Measurements from ENCODE around the gene PRPS1.
"Not testable (repeated sequence)": the region's sequence is repeated elsewhere in the genome, so short reads cannot be mapped to it uniquely, and the experiment has no call there.

The PRPS1 gene

DNA sequence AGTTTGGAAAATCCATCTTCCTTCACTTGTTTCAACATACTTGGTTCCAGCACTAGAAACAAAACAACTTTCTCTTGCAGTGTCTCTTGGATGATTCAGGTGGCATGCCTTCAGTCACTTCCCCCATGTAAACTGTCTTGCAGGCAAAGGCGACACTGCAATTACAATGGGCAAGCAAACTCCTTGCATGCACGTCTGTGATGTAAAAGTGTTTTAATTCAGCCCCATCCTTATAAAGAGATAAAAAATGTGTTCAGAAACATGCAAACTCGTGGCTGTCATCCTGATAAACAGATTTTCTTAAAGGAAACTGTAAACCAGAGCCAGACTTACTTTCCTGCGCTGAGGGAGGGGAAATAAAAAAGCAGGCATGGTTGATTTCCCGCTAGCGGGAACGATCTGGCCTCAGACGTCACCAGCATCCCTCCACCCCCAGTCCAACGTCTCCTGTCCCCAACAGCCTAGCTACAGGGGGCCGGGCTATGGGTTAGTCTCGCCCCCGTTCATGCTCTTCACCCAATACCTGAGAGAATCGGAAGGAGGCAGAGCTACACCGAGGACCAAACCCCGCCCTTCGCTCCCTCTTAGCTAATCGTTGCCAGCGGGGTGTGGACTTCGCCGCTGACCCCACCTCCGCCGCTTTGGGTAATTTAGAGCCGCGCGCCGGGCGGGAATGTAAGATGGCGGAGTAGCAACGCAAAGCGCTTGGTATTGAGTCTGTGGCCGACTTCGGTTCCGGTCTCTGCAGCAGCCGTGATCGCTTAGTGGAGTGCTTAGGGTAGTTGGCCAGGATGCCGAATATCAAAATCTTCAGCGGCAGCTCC is at the start of gene PRPS1:
Gene PRPS1 (plus strand): TSS at position 673 of the 824 bp plus-strand sequence. CDS start 119 bp downstream, at position 792.
- DNase-seq (ENCODE audit: low read depth), result peak; percentile 84

DNA sequence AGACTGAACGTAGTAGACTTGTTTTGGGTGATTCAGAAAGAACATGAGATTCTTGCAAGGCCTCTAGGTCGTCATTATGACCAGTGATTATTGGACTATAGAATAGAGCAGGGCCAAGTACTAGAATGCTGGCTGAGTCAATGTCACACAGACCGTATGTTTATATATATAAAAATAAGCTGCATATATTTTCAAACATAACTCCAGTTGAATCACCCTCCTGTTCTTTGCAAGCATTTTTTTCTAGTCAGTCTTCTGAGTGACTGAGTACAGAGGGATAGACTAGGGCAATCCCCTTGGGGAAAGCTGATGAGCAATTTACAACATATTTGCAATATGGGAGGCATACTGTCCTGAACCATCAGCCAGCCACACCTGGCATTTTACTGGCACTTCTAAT is 48.4 kb upstream of the PRPS1 start:
- DNase-seq (ENCODE audit: low read depth), result no peak

DNA sequence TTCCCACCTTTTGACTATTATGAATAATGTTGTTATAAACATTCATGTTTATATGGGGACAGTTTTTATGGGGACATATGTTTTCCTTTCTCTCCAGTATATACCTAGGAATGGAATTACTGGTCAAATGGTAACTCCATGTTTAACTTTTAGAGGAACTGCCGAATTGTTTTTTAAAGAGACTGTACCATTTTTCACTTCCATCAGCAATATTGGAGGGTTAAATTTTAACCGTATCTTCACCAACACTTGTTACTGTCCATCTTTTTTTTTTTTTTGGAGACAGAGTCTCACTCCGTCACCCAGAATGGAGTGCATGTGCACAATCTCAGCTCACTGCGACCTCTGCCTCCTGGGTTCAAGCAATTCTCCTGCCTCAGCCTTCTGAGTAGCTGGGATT is 46.4 kb upstream of the PRPS1 start:
- no peak for DNase-seq (ENCODE audit: low read depth)

DNA sequence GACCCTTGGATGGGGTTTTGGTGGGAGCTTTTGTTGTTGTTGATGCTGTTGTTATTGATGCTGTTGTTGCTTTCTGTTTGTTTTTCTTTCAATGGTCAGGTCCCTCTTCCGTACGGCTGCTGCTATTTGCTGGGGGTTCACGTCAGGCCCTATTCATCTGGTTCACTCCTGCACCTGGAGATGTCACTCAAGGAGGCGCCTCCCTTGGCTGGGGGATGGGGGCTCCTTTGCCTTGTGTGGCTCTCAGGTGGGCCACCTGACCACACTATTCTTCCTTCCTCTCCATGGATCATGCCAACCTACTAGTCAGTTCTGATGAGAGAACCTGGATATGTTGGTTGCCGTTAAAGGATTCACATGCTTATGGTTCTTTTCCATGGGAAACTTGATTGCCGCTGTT is 39.1 kb upstream of the PRPS1 start:
- no peak for DNase-seq (ENCODE audit: low read depth)

DNA sequence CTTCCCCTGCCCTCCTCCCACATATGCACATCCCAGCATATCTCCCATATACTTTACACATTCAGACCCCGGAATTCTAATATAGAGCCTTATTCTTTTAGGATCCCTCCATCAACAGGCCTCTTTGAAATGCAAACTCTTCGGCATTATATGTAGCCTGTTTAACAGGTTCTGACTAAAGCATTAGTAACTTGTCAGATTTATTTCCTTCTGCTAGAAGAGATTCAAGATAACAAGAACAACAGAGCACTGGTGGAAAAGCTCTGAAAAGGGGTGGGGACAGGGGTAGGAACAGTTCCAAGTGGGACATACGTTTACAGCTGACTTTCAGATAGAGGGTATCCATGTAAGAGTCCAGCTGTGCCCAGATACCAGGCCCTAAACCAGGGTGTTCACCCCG is 31.7 kb upstream of the PRPS1 start:
- no peak for DNase-seq (ENCODE audit: low read depth)

DNA sequence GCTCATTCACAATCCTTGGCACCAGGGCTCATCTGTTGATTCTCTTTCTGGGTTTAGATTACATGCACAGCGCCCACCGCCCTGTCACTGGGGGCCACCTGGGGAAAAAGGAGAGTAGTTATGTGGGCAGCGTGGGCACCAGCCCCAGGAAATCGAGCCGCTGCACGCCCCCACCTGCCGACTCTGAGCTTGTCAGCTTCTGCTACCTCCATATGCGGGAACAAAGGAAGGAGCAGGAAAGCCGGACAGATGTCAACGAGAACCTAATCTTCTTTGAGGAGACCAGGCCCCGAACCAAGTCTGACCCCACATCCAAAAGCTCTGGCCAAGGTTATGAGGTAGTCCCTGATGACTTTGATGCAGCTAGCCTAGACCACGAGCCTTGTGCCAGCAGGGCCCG is 31.0 kb upstream of the PRPS1 start:
- DNase-seq (ENCODE audit: low read depth), result no peak

DNA sequence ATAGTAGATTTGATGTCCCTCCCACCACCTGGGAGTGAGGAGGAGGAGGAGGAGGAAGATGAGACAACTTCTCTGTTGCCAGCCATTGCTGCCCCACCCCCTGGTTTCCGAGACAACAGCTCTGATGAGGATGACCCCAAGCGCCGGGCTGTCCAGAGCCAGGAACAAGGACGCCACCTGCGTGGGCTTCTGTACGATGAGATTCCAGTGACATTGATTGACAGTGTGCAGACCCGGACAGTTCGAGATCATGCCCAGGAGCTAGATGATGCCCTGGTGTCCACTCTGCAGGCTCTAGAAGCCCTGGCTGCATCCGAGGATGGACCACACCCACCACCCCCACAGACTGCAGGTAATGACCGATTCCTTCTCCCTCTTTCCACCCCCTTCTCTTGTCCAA is 30.5 kb upstream of the PRPS1 start:
- no peak for DNase-seq (ENCODE audit: low read depth)

DNA sequence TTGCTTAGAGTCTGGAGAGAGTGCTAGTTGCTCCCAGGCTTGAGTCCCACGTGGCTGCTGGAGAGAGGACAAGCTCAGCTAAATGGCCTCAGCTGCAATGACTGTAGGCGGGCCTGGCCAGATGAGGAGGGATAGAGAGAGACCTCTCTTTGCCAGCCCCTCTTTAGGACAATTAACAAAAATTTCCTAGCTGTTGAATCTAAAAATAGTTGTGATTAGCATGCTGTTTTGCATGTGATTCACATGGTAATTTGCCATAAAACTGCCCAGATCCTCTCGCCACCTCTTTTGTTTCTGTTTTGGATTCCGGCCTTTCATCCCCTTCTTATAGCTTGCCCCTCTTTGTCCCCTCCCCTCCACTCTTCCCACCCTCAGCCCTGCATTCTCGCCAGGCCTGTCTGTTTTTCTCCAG is 28.9 kb upstream of the PRPS1 start:
- no peak for DNase-seq (ENCODE audit: low read depth)

DNA sequence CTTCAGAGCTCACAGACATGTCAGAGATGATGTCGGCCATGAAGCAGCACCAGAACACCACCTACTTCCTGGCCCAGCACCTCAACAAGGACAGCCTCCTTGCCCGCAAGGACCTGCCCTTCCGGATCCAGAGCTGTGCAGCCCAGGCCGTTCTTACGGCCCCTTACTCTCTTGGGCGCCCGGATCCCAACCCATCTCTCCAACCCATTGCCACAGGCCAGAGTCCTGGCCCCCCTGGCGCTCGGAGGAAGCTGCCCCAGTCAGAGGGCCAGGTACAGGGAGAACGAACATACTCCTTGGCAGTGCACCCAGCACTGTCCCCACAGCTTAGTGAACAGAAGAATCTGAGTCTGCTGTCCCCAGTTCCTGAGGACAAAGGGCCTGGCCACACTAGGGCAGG is 27.9 kb upstream of the PRPS1 start:
- no peak for DNase-seq (ENCODE audit: low read depth)

DNA sequence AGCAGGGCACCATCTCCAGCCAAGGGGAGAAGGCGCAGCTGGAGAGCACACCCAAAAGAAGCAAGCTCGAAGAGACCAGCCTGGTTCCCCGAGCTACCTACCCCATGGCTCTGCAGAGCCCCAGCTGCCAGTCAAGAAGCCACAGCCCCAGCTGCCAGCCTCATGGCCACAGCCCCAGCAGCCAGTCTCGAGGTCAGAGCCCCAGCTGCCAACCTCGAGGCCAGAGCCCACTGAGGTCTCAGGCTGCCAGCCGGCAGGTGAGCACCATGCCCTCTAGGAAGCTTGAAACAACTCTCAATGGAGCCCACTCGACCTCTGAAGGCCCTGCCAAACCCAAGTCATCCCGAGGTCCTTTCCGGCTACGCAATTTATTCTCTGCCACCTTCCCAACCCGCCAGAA is 27.0 kb upstream of the PRPS1 start:
- no peak for DNase-seq (ENCODE audit: low read depth)

DNA sequence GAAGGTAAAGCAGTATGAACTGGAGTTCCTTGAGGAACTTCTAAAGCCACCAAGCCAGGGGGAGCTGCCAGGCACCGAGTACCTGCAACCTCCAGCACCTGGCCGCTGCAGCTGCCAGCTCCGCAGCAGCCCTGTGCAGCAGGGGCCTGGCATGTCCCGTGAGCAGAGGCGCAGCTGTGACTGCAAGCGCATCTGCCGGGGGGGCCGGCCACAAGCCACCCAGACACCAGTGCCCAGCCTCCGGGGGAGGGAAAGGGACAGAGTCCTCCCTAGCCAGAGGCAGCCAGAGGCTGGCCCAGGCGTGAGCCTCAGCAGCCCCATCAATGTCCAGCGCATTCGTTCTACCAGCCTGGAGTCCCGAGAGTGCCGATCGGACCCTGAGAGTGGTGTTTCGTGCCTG is 26.6 kb upstream of the PRPS1 start:
- DNase-seq (ENCODE audit: low read depth), result no peak

DNA sequence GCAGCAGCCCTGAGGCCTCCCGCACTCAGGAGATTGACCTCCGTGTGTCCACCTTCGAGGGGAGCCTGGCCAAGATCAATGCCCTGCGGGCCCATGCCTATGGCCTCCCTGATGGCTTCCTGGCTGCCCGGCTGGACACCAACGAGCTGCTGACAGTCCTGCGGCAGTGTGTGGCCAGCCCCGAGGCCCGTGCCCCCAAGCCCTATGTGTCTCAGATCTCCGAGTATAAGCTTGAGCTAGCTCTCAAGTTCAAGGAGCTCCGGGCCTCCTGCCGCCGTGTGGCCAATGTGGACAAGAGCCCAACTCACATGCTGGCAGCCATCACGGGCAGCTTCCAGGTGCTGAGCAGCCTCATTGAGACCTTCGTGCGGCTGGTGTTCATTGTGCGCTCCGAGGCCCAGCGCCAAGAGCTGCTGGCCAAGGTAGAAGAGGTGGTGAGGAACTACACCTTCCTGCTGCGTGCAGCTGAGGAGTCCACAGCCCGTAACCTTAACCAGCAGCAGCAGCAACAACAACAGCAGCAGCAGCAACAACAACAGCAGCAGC is 25.5 kb upstream of the PRPS1 start:
- DNase-seq (ENCODE audit: low read depth), result no peak

DNA sequence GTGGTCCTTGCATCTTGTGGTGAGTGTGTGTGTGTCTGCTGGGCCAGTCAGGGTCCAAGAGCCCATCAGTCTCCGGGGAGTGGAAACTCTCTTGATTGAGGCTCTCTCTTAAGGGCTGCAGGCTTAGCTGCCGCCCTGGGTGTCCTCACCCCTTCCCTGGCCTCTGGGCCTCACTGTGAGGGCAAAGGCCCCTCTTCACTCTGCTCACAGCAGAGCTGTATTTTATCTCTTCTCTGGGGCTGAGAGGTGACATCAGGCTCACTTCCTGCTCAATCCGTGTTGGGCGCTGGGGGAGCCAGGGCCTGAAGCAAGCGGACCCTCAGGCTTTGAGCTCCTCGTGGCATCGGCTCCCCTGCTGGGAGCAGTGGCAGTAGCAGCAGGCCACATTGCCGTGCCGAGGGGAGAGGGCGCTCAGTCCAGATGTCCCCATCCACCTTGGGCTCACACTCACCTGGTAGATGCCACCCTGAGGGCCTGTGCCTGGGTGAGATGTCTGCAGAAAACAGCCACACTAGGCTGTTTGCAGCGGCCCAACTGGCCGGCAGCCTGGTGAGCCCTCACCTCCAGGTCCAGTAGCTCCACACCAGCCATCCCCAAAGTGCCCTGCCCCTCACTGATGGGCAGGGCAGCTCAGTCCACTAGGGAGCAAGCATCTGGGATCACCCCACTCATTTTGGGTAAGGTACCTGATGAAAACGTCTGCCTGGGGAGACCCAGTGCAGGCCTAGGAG is 24.7 kb upstream of the PRPS1 start:
- no peak for DNase-seq (ENCODE audit: low read depth)

DNA sequence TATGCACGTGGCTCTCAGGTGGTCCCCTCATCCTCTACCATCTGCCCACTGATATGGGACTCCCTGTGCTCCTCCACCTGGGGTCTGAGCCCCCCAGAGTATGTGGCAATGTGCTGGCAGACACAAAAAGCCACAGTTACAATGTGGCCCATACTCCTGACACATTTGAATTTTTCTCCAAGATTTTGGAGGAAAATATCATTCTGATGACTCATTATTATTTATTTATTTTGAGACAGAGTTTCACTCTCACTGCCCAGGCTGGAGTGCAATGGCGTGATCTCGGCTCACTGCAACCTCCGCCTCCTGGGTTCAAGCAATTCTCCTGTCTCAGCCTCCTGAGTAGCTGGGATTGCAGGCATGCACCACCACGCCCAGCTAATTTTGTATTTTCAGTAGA is 19.2 kb upstream of the PRPS1 start:
- not testable (repeated sequence) for DNase-seq (ENCODE audit: low read depth)

DNA sequence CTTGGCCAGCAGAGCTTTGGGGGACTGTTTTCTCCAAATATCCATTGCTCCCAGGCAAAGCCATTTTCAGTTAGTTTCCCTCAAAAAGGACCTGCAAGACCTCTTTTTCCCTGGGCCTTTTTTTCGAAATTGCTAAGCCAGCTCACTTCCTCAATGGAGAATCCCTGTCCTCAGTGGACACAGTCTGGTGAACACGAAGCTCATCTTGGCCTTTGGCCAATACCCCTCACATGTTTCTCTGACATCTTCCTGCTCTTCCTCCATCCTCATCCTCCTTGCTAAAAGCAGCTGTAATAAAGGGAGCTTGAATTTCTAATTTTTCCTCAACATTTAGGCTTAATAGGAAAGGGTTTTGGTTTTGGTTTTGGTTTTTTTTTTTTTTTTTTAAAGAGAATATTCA is 17.6 kb upstream of the PRPS1 start:
- DNase-seq (ENCODE audit: low read depth), result no peak

DNA sequence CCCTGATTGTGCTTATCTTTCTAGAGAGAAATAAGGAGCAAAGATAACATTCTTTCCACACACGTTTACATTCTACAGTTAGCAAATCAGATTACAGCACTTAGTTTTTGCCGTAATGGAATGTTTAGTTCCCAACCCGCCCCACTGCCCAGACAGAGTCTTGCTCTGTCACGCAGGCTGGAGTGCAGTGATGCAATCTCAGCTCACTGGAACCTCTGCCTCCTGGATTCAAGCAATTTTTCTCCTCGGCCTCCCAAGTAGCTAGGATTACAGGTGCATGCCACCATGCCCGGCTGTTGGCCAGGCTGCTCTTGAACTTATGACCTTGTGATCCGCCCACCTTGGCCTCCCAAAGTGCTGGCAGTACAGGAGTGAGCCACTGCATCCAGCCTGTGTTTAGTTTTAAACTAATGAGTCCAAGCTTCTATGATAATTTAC is 8.4 kb upstream of the PRPS1 start:
- no peak for DNase-seq (ENCODE audit: low read depth)

DNA sequence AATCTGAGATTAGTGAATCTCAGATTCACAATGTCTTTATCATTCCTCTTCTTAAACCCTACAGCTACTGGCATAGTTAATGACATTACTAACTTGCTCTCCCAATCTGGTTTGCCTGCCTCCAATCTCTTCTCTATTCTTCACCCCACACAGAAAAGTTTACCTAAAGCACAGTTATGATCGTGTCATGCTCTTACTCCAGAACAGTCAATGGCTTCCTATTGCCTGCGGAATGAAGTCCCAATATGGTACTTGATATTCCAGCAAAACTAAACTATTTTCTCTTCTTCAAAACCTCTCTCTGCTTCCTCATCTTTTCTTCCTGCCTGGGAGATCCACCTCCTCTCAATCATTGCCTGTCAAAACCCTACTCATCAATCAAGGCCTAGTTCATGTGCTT is 3.4 kb upstream of the PRPS1 start:
- DNase-seq (ENCODE audit: low read depth), result no peak

DNA sequence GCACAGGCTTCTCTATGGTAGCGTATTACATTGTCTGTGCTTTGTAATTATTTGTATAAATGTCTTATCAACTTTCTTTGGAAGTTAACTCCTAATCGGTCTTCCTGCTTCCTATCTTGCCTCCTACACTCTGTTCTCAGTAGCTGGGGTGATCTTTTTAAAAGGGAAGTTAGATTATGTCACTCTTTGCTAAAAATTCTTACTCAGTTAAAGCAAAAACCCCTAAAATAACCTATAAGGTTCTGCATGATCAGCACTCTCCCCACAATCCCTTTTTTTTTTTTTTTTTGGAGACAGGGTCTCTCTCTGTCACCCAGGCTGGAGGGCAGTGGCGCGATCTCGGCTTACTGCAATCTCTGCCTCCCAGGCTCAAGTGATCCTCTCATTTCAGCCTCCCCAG is 2.6 kb upstream of the PRPS1 start:
- no peak for DNase-seq (ENCODE audit: low read depth)

DNA sequence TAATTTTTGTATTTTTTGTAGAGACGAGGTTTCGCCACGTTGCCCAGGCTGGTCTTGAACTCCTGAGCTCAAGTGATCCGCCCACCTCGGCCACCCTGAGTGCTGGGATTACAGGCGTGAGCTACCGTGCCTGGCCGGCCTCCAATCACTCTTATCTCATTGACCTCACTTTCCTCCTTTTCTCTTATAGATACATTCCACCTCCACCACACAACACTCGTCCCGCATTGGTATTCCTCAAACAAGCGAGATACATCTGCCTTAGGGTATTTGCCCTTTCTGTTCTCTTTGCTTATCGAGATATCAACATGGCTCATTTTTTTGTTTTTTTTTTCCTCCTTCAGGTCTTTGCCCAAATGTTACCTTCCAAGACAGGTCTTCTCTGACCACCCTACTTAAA is 1.8 kb upstream of the PRPS1 start:
- no peak for DNase-seq (ENCODE audit: low read depth)

DNA sequence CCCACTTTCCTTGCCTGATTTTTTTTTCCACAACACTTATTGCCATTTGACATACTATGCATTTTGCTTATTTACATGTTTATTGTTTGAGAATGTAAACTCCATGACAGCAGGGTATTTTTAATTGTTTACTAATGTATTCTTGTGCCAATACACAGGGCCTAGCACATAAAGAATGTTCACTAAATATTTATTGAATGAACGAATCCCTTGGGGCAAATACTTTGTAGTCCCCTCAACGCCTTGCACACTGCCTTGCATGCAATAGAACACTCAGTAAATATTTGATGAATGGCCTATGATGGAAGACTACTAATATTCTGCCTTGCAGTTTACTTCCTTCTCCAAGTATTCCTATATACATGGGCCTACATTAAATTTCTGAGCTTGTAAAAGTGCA is 1.4 kb upstream of the PRPS1 start:
- DNase-seq (ENCODE audit: low read depth), result no peak

DNA sequence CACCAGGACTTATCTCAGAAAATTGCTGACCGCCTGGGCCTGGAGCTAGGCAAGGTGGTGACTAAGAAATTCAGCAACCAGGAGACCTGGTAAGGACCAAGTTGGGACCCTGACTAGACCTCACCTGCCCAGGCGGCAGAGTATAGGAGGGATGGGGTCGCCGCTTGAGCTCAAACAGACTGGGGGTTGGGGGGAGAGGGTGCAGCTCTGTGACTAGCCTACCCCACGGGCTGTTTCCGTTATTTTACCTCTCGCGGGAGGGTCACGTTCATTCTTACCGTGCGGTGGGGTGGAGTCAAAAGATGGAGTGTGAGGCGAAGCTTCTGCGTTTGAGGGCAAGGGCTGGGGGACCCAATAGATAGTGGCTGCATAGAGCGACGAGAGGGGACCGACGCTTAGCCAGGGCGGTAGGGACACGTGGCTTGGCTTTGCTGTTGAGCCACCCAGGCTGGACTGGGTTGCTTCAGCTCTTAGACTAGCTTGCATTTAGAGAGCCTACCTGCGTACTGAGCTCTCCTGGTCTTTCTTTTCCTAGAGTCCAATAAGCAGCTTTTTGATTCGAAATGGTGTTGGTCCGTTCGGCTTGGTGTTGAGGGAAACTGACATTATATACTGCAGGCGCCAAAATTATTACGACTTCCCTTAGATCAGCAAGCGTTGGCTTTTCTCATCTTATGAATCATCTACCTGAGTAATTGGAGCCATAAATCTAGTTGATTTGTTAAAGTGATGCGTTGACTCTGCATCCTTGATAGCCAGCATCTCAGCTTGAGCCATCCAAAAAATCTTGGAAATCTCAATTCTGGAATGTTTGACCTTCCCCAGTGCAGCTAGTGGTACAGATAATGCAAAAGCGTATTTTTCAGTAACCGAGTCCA is 591 bp downstream of the PRPS1 start:
- DNase-seq (ENCODE audit: low read depth), result peak; percentile 24

DNA sequence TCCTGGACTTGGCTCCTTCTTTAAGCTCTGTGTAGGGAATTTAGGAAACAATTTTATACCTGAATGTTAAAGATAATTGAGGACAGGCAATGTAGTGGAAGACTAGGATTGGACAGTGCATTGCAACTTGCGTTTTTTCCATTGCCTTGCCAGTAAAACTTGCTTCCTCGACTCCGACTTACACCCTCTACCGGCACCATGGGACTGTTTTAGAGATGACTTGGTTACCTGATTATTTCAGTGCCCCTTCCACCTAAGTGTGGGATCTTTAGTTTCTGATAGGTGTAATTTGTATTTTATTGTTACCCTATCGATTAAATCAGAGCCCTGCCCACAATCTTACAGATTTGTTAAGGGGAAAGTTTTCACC is 1.2 kb downstream of the PRPS1 start:
- DNase-seq (ENCODE audit: low read depth), result no peak
